ELR (cell line): ENCODE measurements around the gene SF3A2.
A peak's percentile ranks its signal among the peaks of the same experiment; 100 is the strongest.
"Not testable (repeated sequence)": the region's sequence is repeated elsewhere in the genome, so short reads cannot be mapped to it uniquely, and the experiment has no call there.

Experiments
- DNase-seq: peaks from one replicate; pipeline ENCODE4 v3.0.0-alpha.2; 2015; ENCODE audit warnings: low read depth

SF3A2 gene

GRCh38 chr19:2274931-2275535 is 38.4 kb downstream of the SF3A2 start:
- peak; percentile 74 for DNase-seq

- no peak for DNase-seq
These were observed 39.2 kb downstream of the SF3A2 start for GRCh38 chr19:2275588-2276428.

- DNase-seq = no peak
These were observed 39.9 kb downstream of the SF3A2 start for GRCh38 chr19:2276429-2276986.

GRCh38 chr19:2277138-2277537 is 40.5 kb downstream of the SF3A2 start:
- DNase-seq = no peak

- no peak for DNase-seq
These were observed 42.0 kb downstream of the SF3A2 start for GRCh38 chr19:2278459-2279158.

GRCh38 chr19:2280633-2281264 is 44.1 kb downstream of the SF3A2 start:
- DNase-seq = no peak

- not testable (repeated sequence) for DNase-seq
These were observed 44.8 kb downstream of the SF3A2 start for GRCh38 chr19:2281265-2282061.

GRCh38 chr19:2282062-2282861 is 45.6 kb downstream of the SF3A2 start, which contains the start of gene PEAK3:
Gene PEAK3 (minus strand): TSS chr19:2282175. CDS start chr19:2280931, 1,244 bp downstream.
- peak; percentile 58 for DNase-seq

- no peak for DNase-seq
These were observed 46.2 kb downstream of the SF3A2 start for GRCh38 chr19:2282862-2283237.

GRCh38 chr19:2283835-2284507 is 47.3 kb downstream of the SF3A2 start:
- no peak for DNase-seq

GRCh38 chr19:2286402-2287140 is 49.9 kb downstream of the SF3A2 start:
- no peak for DNase-seq

- DNase-seq = no peak
These were observed 51.1 kb downstream of the SF3A2 start for GRCh38 chr19:2287585-2288337.

- DNase-seq = no peak
These were observed 51.8 kb downstream of the SF3A2 start for GRCh38 chr19:2288338-2288817.

GRCh38 chr19:2288818-2289713 is 52.4 kb downstream of the SF3A2 start:
- DNase-seq = no peak

GRCh38 chr19:2289714-2290435 is 53.3 kb downstream of the SF3A2 start:
- peak; percentile 31 for DNase-seq

- no peak for DNase-seq
These were observed 54.0 kb downstream of the SF3A2 start for GRCh38 chr19:2290441-2291184.
